DMS53 (cell line): Measurements from ENCODE around the gene PREX1.

Experiments
- DNase-seq: peaks from one replicate; lab custom pipeline; 2025; lab: John Stamatoyannopoulos, UW

PREX1 gene

DNA sequence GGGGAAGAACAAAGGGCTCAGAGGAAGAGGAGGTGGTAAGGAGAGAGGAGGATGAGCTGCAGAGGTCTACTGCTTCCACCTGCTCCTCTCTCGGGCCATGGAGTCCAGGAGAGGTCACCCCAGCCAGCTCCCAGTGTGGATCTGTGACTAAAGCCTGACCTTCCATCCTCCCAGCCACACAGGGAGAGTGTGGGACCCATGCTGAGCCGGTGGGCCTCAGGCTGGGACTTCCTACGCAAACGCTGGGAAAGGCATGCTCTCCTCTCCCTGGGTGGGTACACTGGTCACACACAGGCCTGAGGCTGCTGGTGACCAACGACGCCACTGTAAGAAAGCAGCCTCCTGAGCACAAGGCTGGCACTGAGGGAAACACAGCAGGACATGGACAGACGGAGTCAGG is 111.3 kb downstream of the PREX1 start:
- no peak for DNase-seq

DNA sequence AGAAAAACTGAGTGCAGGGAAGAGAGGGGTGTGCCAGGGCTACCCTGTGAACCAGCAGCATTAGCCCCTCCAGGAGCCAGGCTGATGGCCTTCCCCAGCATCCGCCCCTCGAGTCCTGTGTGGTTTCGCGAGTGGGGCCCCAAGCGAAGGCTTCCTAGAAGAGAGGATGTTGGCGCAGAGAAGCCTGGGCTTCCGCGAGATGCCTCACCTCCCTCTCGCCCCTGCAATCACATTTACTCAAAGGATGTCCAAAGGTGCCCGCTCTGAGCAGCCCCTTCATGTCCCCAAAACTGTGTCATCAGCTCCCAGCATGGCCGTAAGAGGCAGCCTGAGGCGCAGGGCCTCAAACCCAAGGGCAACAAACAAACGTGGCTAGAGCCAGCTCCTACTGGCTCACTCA is 111.7 kb downstream of the PREX1 start:
- DNase-seq, result no peak

- no peak for DNase-seq
Observed at GRCh38 chr20:48714764-48715163, 113.0 kb downstream of the PREX1 start.

GRCh38 chr20:48711696-48712464 is 115.9 kb downstream of the PREX1 start:
- no peak for DNase-seq

DNA sequence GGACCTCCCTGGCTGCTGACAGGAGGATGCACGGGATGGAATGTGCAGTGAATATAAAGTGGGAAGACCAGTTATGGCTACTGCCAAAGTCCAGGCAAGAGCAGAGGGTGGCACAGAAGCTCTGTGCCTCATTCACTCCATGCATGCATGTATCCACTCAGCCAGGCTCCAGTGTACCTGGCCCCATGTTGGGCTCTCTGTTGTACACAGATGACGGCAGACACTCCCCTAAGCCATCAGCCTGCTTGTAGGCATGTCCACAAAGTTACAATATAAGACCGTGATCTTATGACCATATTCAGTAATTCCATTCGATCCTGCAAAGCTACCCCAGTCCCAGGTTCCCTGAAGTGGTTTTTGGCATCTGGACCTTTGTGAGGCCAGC is 116.8 kb downstream of the PREX1 start:
- no peak for DNase-seq

GRCh38 chr20:48710341-48711043 is 117.3 kb downstream of the PREX1 start:
- DNase-seq, result no peak

GRCh38 chr20:48709744-48710143 is 118.1 kb downstream of the PREX1 start:
- DNase-seq, result no peak

- DNase-seq, result no peak
Observed at GRCh38 chr20:48709058-48709691, 118.6 kb downstream of the PREX1 start.

- no peak for DNase-seq
Observed at GRCh38 chr20:48708630-48709029, 119.2 kb downstream of the PREX1 start.

DNA sequence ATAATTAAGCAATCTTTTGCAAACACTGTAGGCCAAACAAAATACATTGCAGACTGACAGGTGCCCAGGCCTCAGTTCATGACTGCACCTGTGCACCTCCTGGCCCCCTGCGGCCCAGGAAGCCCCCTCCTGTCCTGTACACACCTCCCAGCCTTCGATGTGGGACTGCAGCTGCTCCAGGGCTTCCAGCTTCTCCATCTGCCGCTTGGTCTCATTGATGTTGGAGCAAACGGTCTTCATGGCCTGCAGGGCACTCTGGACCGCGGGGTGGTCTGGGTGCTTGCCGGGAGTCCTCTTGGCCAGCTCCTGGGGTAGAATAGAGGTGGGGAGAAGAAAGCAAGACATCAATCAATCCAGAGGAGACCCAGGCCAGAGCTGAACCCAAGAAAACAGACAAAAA is 119.7 kb downstream of the PREX1 start:
- DNase-seq, result no peak

DNA sequence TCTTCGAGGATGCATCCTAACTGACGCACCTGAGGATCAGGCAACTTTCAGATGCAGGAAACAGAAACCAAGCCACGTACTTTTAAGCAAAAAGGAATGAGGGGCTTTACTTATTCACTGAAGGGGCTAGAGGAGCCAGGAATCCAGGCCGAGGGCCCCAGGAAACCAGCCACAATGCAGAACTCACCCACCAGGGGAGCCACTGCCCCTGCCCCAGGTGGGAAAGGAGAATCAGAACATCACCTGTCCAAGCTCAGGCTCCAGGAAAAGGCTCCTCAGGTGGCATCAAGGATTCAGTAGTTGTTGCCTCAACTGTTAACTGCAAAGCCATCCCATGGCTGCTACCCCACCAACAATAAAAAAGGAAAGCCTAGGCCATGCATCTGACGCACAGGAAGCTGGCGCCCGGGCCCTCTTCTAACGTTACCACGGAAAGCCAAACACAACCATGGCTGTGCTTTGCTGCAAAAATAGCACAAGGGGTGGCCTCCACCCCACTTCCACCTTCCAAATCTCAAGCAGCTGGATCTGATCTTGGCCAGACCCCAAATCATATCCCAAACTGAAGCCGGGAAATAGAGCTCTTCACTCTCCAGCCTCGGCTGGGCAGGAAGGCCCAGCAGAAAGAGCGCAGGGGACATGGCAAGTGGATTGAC is 121.0 kb downstream of the PREX1 start:
- DNase-seq, result no peak

DNA sequence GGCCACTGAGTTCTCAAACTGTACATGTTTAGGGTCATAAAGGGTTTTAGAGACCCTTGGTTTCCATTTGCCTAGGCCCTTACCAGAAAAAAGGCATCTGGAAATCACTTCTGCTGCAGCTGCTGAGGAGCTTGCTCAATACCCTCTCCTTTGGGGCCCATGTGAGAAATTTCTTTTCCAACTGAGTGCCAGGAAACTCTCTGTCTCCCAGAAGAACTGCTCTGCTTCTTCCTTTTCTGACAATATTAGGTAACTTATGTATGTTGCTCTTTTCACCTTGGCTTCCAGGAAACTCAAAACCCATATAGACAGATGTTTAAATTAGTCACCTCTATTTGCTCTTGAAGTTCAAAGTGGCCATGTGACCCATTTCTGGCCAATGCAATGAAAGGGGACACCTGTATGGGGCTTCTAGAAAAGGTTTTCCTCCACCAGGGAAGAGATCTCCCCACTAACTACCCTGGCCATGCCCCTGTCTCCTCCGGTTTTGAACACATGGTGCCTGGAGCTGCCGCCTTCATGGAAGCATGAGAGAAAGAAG is 121.6 kb downstream of the PREX1 start:
- DNase-seq, result no peak

GRCh38 chr20:48705240-48706115 is 122.3 kb downstream of the PREX1 start:
- no peak for DNase-seq

- no peak for DNase-seq
Observed at GRCh38 chr20:48704761-48705160, 123.0 kb downstream of the PREX1 start.

- no peak for DNase-seq
Observed at GRCh38 chr20:48703511-48704219, 124.1 kb downstream of the PREX1 start.

- no peak for DNase-seq
Observed at GRCh38 chr20:48703107-48703506, 124.7 kb downstream of the PREX1 start.

DNA sequence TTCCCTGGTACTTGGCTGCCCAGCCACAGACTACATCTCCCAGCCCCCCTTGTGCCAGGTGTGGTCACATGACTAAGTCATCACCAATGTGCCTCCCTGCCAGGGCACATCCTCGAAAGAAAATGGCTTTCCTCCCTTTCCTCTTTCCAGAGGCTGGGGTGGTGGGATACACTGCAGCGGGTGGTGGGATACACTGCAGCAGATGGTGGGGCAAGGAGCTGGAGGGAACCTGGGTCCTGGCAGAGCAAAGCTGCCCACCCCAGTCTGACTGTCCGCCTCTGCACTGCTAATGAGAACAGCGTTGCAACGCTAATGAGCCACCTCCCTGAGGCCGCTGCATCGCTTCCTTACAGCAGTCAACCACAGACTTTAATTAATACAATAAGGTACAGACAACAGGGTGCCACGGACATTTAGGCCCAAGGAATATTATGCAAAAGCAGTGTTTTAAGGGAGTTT is 125.3 kb downstream of the PREX1 start:
- DNase-seq, result no peak

- DNase-seq, result no peak
Observed at GRCh38 chr20:48701702-48702101, 126.1 kb downstream of the PREX1 start.

DNA sequence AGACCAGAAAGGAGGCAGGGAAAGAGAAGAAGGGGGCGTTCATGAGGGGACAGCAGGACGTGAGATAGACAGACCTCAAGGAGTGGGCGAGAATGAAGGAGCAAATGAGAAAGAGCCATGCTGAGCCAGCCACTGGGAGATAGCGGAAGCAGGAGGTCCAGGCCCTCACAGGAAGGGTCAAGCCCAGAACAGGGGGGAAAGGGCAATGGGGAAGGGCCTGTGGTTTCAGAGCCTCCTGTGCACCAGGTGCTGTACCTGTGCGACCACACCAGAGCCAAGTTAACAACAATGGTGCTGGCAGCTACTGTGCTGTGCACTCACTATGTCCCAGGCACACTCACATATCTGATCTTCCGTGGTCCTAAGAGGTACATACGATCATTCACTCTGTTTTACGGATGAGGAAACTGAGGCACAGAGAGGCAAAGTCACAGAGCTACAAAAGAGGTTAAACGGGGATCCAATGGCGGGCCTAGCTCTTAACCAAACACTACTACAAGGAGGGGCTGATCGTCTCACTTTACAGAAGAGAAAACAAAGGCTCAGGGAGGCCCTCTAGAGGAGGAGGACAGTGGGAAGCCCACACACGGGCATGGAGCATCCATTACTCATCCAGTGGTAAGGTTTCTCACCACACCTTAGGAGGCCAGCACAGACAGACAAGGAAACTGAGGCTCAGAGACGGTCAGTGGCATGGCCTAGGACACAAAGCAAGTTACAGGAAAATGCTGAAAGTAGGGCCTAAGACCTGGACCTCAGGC is 129.1 kb downstream of the PREX1 start:
- no peak for DNase-seq
